Gastrocnemius medialis (tissue), 4 donors: ENCODE results near the gene LENG1. TPM values are rescaled to one million over a fixed set of nuclear protein-coding genes. Genes with fewer than 3 reads are reported as not detected.

ENCODE experiments used
- ATAC-seq, 2 donors: fragments of 150-250 bp; one replicate each; pipeline ENCODE4 v1.9.1; 2016
- DNase-seq, 2 donors: peaks; one replicate each; pipeline ENCODE4 v3.0.0-alpha.2; 2019
- H3K27ac ChIP-seq, 4 donors: fragments of 200-600 bp; sonication (generic); 1 replicate in 1 of 4; 2 replicates in 3 of 4; pipeline ENCODE4 v1.5.1; 2016 to 2018; ENCODE audit warnings: mild to moderate bottlenecking in 2 of 4, moderate library complexity in 1 of 4
- H3K27me3 ChIP-seq, 3 donors: fragments of 200-600 bp; sonication (generic) in 2 of 3; 1 replicate in 1 of 3; 2 replicates in 2 of 3; pipeline versions ENCODE4 v1.5.1 to v1.6.0; 2016 to 2019; ENCODE audit warnings: mild to moderate bottlenecking in 1 of 3, moderate library complexity in 1 of 3
- H3K36me3 ChIP-seq, 2 donors: fragments of 200-600 bp; sonication (generic) in 1 of 2; one replicate each; pipeline ENCODE4 v1.5.1; 2017 to 2018
- H3K4me1 ChIP-seq, 2 donors: fragments of 200-600 bp; sonication (generic) in 1 of 2; one replicate each; pipeline ENCODE4 v1.5.1; 2016 to 2017; ENCODE audit warnings: mild to moderate bottlenecking in 2 of 2
- H3K4me3 ChIP-seq, 4 donors: fragments of 200-600 bp; sonication (generic) in 3 of 4; 1 replicate in 1 of 4; 2 replicates in 3 of 4; pipeline ENCODE4 v1.5.1; 2016 to 2019; ENCODE audit warnings: mild to moderate bottlenecking in 2 of 4
- H3K9me3 ChIP-seq, 3 donors: fragments of 200-600 bp; sonication (generic) in 2 of 3; 1 replicate in 1 of 3; 2 replicates in 2 of 3; pipeline ENCODE4 v1.5.1; 2016 to 2019
- CTCF ChIP-seq, 5 experiments: fragments of 450-650 bp in 3 of 5; fragments of 200-600 bp in 2 of 5; sonication (generic) in 2 of 5; IDR thresholded peaks in 4 of 5; conservative IDR thresholded peaks in 1 of 5; 1 replicate in 4 of 5; 2 replicates in 1 of 5; pipeline ENCODE4 v1.5.1; 2016 to 2019; ENCODE audit warnings: antibody characterized with exemption in 5 of 5, mild to moderate bottlenecking in 3 of 5, moderate library complexity in 3 of 5
- POLR2A ChIP-seq, 2 donors: fragments of 450-650 bp; IDR thresholded peaks; one replicate each; pipeline ENCODE4 v1.6.1; 2017; ENCODE audit warnings: antibody characterized with exemption in 2 of 2, mild to moderate bottlenecking in 2 of 2, moderate library complexity in 2 of 2
- in situ Hi-C, 4 donors: fragments of 200-750 bp; cut with MboI; loops; one replicate each; pipeline versions ENCODE4 v1.15.0 to v1.8.0; 2017; ENCODE audit warnings: low sequenced_read_pairs in 4 of 4
- intact Hi-C: fragments of 100-400 bp; cut with DNase I; formaldehyde crosslinking; loops from one replicate; pipeline ENCODE4 v1.15.1; 2023; ENCODE audit warnings: low total_unique reads
- total RNA-seq, 4 donors: library from RNA; depleted of rRNA; stranded (reverse); fragments of >200 nt; gene quantifications; one replicate each; pipeline versions ENCODE4 v1.1.0 to v1.2.3, GENCODE V29; 2016

The LENG1 gene
- total RNA-seq, 4 donors from 2014 or later = 6.5 to 14.2 (median 11.9) TPM

DNA sequence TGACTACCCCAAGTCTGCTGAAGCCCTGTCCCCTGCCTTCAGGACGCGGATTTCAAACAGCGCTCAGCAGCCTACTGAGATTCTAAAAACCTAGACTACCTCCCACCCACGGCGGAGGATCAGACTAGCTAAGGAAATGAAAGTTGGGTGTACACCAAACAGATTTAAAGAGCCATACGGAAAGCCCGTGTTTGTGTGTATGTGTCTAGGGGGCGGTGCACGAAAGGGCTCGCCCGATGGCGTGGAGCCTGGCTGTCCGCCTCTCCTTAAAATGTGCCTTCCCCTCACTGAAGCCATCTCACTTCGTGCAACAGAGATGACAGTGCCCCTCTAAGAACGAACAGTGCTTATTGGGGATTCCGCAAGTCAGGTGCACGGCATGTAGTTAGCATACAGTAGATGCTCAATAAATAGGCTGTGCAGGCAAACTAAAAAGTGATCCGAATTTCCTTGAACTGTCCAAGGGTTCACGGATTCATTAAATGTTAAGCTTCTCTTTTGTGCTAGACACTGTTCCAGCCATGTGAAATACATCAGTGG lies 639 bp downstream of the LENG1 start:
- Histone ChIP-seq H3K4me1 (peaks cover 23 to 36% of the 10 kb centered on the region in 2 donors), H3K4me3 (peak overlapping the region; percentile 62 to 86 (median 80)), H3K36me3 (peaks cover 0 to 43% of the 10 kb centered on the region in 2 donors), H3K9me3 (no peaks in the 10 kb centered on the region), H3K27ac (peak overlapping the region; percentile 93 to 98 (median 96)), H3K27me3 (peaks cover 0 to 3% (median 0%) of the 10 kb centered on the region in 3 donors)
- DNase-seq = no peak
- intact Hi-C loops = loop anchor here (1.0 to 2.0 kb wide), 4 partner anchors 19 to 56 kb away; partner anchors contain the start of genes CNOT3, MBOAT7 and NDUFA3
- ATAC-seq = no peak
- in situ Hi-C loops = no loop called here
- no peak for TF ChIP-seq POLR2A (IDR thresholded peaks at IDR 0.05)
- no peak for TF ChIP-seq CTCF (IDR thresholded peaks at IDR 0.05 in 4 of 5, conservative IDR thresholded peaks at IDR 0.05 in 1 of 5)

DNA sequence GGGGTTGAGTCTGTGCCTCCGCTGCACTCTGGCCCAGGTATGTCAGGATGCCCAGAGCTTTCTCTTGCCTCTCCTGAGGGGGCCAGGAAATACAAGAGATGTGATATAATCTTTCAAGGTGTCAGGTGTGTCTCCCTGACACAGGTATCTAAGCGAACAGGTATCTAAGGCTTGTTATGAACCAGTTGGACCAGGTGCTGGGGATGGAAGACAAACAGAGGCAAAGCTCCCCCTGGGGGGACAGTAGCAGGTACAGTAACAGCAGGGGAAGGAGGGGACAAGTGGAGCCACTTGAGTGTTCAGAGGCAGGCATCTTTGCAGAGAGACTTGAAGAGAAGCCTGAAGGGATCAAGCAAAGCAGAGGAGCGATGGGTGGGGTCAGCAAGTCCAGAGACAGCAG lies 2.6 kb downstream of the LENG1 start:
- intact Hi-C loops (no loop called here), in situ Hi-C loops (no loop called here)
- Histone ChIP-seq H3K36me3 (peaks cover 0 to 62% of the 10 kb centered on the region in 2 donors), H3K9me3 (no peaks in the 10 kb centered on the region), H3K4me3 (no peak overlapping the region), H3K27me3 (no peaks in the 10 kb centered on the region), H3K4me1 (peaks cover 19 to 28% of the 10 kb centered on the region in 2 donors), H3K27ac (no peak overlapping the region)
- DNase-seq (no peak), ATAC-seq (no peak)
- TF ChIP-seq CTCF (IDR thresholded peaks at IDR 0.05 in 4 of 5, conservative IDR thresholded peaks at IDR 0.05 in 1 of 5) (no peak), POLR2A (IDR thresholded peaks at IDR 0.05) (no peak)

DNA sequence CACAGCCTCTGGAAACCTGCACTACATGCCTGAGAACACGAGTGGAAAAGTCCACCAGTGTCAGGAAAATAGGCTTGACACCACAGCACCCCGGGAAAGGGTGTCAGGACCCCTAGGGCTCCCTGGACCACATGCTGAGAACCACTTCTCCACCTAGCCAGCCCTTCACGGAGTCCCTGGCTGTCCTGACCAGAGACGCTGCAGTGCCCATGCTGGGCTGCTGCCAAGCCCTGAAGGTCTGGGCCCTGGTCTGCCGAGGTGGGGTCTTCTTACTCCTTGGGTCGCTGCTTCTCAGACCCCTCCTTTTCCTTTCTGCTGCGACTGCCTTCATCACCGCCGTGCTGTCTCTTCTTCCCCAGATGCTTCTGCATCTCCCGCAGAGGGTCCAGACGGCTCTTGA lies 3.0 kb downstream of the LENG1 start:
- Histone ChIP-seq H3K4me1 (peaks cover 19 to 24% of the 10 kb centered on the region in 2 donors), H3K36me3 (peaks cover 0 to 67% of the 10 kb centered on the region in 2 donors), H3K27me3 (no peaks in the 10 kb centered on the region), H3K4me3 (no peak overlapping the region), H3K27ac (no peak overlapping the region), H3K9me3 (no peaks in the 10 kb centered on the region)
- intact Hi-C loops = no loop called here
- DNase-seq = no peak
- in situ Hi-C loops = no loop called here
- ATAC-seq = no peak
- TF ChIP-seq CTCF (IDR thresholded peaks at IDR 0.05 in 4 of 5, conservative IDR thresholded peaks at IDR 0.05 in 1 of 5) (no peak), POLR2A (IDR thresholded peaks at IDR 0.05) (no peak)

DNA sequence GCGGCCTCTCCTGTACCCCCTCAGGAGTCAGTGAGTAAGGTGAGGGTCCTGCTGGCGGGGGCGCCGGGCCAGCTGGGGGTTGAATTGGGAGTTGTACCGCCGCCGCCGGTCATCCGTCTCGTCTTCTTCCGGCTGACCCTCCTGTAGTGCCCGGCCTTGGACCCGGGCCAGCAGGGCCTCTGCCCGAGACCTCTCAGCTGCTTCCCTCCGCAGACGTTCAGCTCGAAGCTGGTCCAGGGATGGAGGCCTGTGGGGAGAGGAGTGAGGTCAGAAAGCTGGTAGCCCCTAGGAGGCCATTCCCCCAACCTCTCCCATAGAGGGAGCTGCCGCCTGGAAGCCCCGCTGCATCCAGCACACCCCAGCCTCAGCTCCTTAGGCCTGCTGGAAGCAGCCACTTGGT lies 3.8 kb downstream of the LENG1 start:
- TF ChIP-seq POLR2A (IDR thresholded peaks at IDR 0.05) = no peak
- TF ChIP-seq CTCF (IDR thresholded peaks at IDR 0.05 in 4 of 5, conservative IDR thresholded peaks at IDR 0.05 in 1 of 5) = no peak
- H3K27ac ChIP-seq = no peak overlapping the region
- no peaks in the 10 kb centered on the region for H3K9me3 ChIP-seq
- in situ Hi-C loops (no loop called here), intact Hi-C loops (no loop called here)
- no peak for DNase-seq
- H3K4me3 ChIP-seq = no peak overlapping the region
- H3K36me3 ChIP-seq = peaks cover 0 to 75% of the 10 kb centered on the region in 2 donors
- H3K4me1 ChIP-seq = peaks cover 15 to 20% of the 10 kb centered on the region in 2 donors
- no peak for ATAC-seq
- no peaks in the 10 kb centered on the region for H3K27me3 ChIP-seq
